ENCODE results near the gene PIK3IP1. TPM values are rescaled to one million over a fixed set of nuclear protein-coding genes. Genes with fewer than 3 reads are reported as not detected.

PIK3IP1 gene
- total and polyA plus RNA-seq, 2 of the 8 experiments (the other 6 are each of a cell fraction or from before 2014, with no cell fraction given) = 1.00 to 1.3 TPM

GRCh38 chr22:31260474-31260856 is 31.8 kb downstream of the PIK3IP1 start:
- no peak overlapping the region for H3K14ac ChIP-seq (ENCODE audit: insufficient read length)
- H3K18ac ChIP-seq (ENCODE audit: extremely low read depth, low read length) = no peak overlapping the region
- H3K36me3 ChIP-seq (ENCODE audit: control insufficient read depth in 2 of 4, insufficient read depth in 4 of 4, low read length in 3 of 4) = peaks cover 0 to 30% (median 13%) of the 10 kb centered on the region in 4 experiments; a peak in 6 of 8 replicates
- H3K4me1 ChIP-seq (replicated peaks in 1 of 4; ENCODE audit: control insufficient read depth in 3 of 4, insufficient read depth in 4 of 4, low read length in 3 of 4) = no peaks in the 10 kb centered on the region
- H3K4ac ChIP-seq (replicated peaks; ENCODE audit: insufficient read length, low read depth, low read length) = no peak overlapping the region
- POLR2A ChIA-PET (ENCODE audit: partially characterized antibody) = interaction anchor here (1.2 kb wide), 1 partner anchor 9 kb away, joined by 3 read pairs; no protein-coding TSS in a partner anchor
- H3K9me3 ChIP-seq (ENCODE audit: insufficient read depth in 2 of 2, low read depth in 1 of 2, low read length in 1 of 2) = no peaks in the 10 kb centered on the region
- no peak overlapping the region for H3K27ac ChIP-seq (ENCODE audit: low read depth, low read length)
- FAIRE-seq (no peak), DNase-seq (ENCODE audit: low read depth in 1 of 2, low spot score in 2 of 2) (no peak)
- no peak overlapping the region for H4K5ac ChIP-seq (ENCODE audit: insufficient read length, low read depth, low read length)
- H2BK5ac ChIP-seq (ENCODE audit: low read depth, low read length) = no peak overlapping the region
- no peaks in the 10 kb centered on the region; the same call in 1 of the 2 replicates for H3K23me2 ChIP-seq (ENCODE audit: low read depth, low read length)
- no peaks in the 10 kb centered on the region; the same call in none of the 2 replicates for H3K79me1 ChIP-seq (ENCODE audit: low read depth, low read length)
- H3K23ac ChIP-seq (ENCODE audit: insufficient read length) = no peak overlapping the region
- H4K20me1 ChIP-seq (replicated peaks in 1 of 2; ENCODE audit: control insufficient read depth in 1 of 2, insufficient read depth in 2 of 2, low read length in 2 of 2) = peaks cover 0 to 5% of the 10 kb centered on the region in 2 experiments
- H2BK20ac ChIP-seq (ENCODE audit: low read length) = no peak overlapping the region
- no peak overlapping the region for H2BK15ac ChIP-seq (ENCODE audit: low read length)
- no peak overlapping the region for H4K8ac ChIP-seq (ENCODE audit: extremely low read depth, insufficient read depth, low read length)
- no peak overlapping the region for H2BK12ac ChIP-seq (ENCODE audit: low read depth, low read length)
- no peak for TF ChIP-seq SP2 (IDR thresholded peaks at IDR 0.05; ENCODE audit: low read length)
- TF ChIP-seq CEBPB (IDR thresholded peaks at IDR 0.05; ENCODE audit: low read depth, low read length) = no peak
- TF ChIP-seq SP4 (IDR thresholded peaks at IDR 0.05; ENCODE audit: low read length) = no peak
- no peak for TF ChIP-seq CBX5 (IDR thresholded peaks at IDR 0.05; ENCODE audit: low read depth, low read length)
- TF ChIP-seq RAD21 (IDR thresholded peaks at IDR 0.05 in 1 of 2, conservative IDR thresholded peaks at IDR 0.05 in 1 of 2; ENCODE audit: low read depth in 2 of 2, low read length in 2 of 2) = no peak
- no peak for TF ChIP-seq EZH2 (IDR thresholded peaks at IDR 0.05; ENCODE audit: low read depth, low read length, severe bottlenecking)
- TF ChIP-seq BACH1 (IDR thresholded peaks at IDR 0.05; ENCODE audit: low read length) = no peak
- TF ChIP-seq CTBP2 (IDR thresholded peaks at IDR 0.05; ENCODE audit: borderline replicate concordance, insufficient read depth, insufficient read length, low read length) = no peak
- no peak for TF ChIP-seq EP300 (IDR thresholded peaks at IDR 0.05; ENCODE audit: borderline replicate concordance in 1 of 2, low read depth in 2 of 2, low read length in 2 of 2)
- no peak for TF ChIP-seq TAF1 (IDR thresholded peaks at IDR 0.05; ENCODE audit: low read depth, low read length)
- TF ChIP-seq SRF (IDR thresholded peaks at IDR 0.05; ENCODE audit: low read depth, low read length) = no peak
- TF ChIP-seq USF2 (IDR thresholded peaks at IDR 0.05; ENCODE audit: low read length) = no peak
- no peak overlapping the region for H3K4me2 ChIP-seq (ENCODE audit: insufficient read depth in 1 of 2, low read depth in 2 of 2, low read length in 2 of 2)
- H2AK5ac ChIP-seq (ENCODE audit: low read depth, low read length) = no peak overlapping the region
- no peak overlapping the region for H3K9ac ChIP-seq (replicated peaks in 1 of 4; ENCODE audit: extremely low read depth in 1 of 4, low read depth in 3 of 4, low read length in 3 of 4)
- no peaks in the 10 kb centered on the region for H3K27me3 ChIP-seq (replicated peaks in 1 of 4; ENCODE audit: control insufficient read depth in 3 of 4, extremely low read depth in 1 of 4, insufficient read depth in 3 of 4, low read length in 3 of 4)
- no peaks in the 10 kb centered on the region for H3K79me2 ChIP-seq (ENCODE audit: control insufficient read depth in 1 of 2, insufficient read depth in 2 of 2, low read length in 2 of 2)
- CTCF ChIA-PET (ENCODE audit: partially characterized antibody) = interaction anchor here (12.1 kb wide), 1 partner anchor 11 kb away, joined by 122 read pairs; no protein-coding TSS in a partner anchor
- no peak overlapping the region for H2AFZ ChIP-seq (ENCODE audit: low read length)
- no peak overlapping the region for H4K91ac ChIP-seq (replicated peaks; ENCODE audit: insufficient read length, low read length)
- no peak overlapping the region for H3K56ac ChIP-seq (replicated peaks; ENCODE audit: insufficient read length, low read depth, low read length)
- no peak overlapping the region for H2BK120ac ChIP-seq (replicated peaks; ENCODE audit: low read depth, low read length)
- 87% methylated on average over 3 of the region's 3 CpGs; no CpG with 5 or more reads in 1 of the 2 experiments for WGBS, 2 experiments (ENCODE audit: extremely low coverage in 1 of 2, insufficient coverage in 1 of 2, insufficient read length in 1 of 2, insufficient replicate concordance in 2 of 2, low coverage in 1 of 2, low lambda C conversion rate in 2 of 2, missing lambda C conversion rate in 1 of 2)
- H3K4me3 ChIP-seq (ENCODE audit: extremely low read depth in 1 of 4, insufficient read depth in 2 of 4, low read depth in 3 of 4, low read length in 4 of 4) = no peak overlapping the region
